ENCODE measurements around the gene PRKCE.

DNA sequence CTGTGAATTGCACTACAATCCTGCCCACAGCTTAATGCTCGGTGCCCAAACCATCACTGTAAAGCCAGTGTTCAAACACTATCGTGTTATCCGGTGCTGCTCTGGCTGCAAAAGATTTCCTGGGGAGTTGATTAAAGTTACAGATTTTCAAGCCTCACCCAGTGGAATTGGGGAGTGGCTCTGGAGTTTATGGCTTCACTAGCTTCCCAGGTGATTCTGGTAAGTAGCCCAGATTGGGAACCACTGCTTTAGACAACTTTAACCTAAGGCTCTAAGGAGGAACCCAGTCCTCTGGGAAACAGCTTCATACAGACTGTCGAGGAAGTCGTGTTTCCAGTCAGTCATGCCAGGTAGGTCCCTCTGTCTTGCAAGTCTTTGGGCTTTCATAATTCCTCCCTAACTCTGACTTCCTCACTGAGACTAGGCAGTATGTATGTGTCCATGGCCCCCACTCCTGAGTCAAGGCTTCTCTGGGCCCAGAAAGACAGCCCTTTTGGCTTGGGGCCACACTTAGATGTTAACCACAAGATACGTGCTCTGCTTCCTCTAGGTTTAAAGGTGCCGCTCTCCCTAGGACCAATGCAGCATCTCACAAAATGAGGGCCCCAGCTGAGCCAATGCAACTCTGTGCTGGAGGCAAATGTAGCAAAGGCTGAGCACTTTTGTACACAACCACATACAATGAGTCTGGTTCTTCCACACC, 299.7 kb downstream of the PRKCE start:
- TF ChIP-seq CTCF (IDR thresholded peaks at IDR 0.05) = no peak
- TF ChIP-seq, protein P1, sequence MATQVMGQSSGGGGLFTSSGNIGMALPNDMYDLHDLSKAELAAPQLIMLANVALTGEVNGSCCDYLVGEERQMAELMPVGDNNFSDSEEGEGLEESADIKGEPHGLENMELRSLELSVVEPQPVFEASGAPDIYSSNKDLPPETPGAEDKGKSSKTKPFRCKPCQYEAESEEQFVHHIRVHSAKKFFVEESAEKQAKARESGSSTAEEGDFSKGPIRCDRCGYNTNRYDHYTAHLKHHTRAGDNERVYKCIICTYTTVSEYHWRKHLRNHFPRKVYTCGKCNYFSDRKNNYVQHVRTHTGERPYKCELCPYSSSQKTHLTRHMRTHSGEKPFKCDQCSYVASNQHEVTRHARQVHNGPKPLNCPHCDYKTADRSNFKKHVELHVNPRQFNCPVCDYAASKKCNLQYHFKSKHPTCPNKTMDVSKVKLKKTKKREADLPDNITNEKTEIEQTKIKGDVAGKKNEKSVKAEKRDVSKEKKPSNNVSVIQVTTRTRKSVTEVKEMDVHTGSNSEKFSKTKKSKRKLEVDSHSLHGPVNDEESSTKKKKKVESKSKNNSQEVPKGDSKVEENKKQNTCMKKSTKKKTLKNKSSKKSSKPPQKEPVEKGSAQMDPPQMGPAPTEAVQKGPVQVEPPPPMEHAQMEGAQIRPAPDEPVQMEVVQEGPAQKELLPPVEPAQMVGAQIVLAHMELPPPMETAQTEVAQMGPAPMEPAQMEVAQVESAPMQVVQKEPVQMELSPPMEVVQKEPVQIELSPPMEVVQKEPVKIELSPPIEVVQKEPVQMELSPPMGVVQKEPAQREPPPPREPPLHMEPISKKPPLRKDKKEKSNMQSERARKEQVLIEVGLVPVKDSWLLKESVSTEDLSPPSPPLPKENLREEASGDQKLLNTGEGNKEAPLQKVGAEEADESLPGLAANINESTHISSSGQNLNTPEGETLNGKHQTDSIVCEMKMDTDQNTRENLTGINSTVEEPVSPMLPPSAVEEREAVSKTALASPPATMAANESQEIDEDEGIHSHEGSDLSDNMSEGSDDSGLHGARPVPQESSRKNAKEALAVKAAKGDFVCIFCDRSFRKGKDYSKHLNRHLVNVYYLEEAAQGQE (IDR thresholded peaks at IDR 0.05; ENCODE audit: insufficient read depth in 1 of 2, low read depth in 2 of 2, low read length in 1 of 2) = no peak
- no peak for TF ChIP-seq POLR2AphosphoS5 (IDR thresholded peaks at IDR 0.05; ENCODE audit: low read depth, low read length)
- no peak for TF ChIP-seq SIN3A (IDR thresholded peaks at IDR 0.05; ENCODE audit: borderline replicate concordance, insufficient read depth, low read depth, low read length)
- TF ChIP-seq TCF7L2 (IDR thresholded peaks at IDR 0.05; ENCODE audit: low read depth, low read length) = no peak
